ENCODE results near the gene NBPF10.
"Not testable (repeated sequence)": the region's sequence is repeated elsewhere in the genome, so short reads cannot be mapped to it uniquely, and the experiment has no call there.

Gene NBPF10

GRCh38 chr1:146144465-146144864, at the start of gene NBPF10:
Gene NBPF10 (minus strand): TSS chr1:146144804. CDS start chr1:146144769, 35 bp downstream.
- not testable (repeated sequence) for H3K4me3 ChIP-seq (ENCODE audit: low read length); H3K27ac ChIP-seq (ENCODE audit: low read length); H3K27me3 ChIP-seq (ENCODE audit: insufficient read depth, low read length); H3K36me3 ChIP-seq (ENCODE audit: insufficient read depth, low read depth, low read length); H3K4me1 ChIP-seq (ENCODE audit: insufficient read depth, low read length); H3K9ac ChIP-seq (ENCODE audit: low read depth, low read length); H3K9me3 ChIP-seq (ENCODE audit: insufficient read depth, low read depth, low read length)

- H3K4me1 ChIP-seq (ENCODE audit: insufficient read depth, low read length); H3K9me3 ChIP-seq (ENCODE audit: insufficient read depth, low read depth, low read length); H3K27ac ChIP-seq (ENCODE audit: low read length); H3K36me3 ChIP-seq (ENCODE audit: insufficient read depth, low read depth, low read length); H3K9ac ChIP-seq (ENCODE audit: low read depth, low read length); H3K27me3 ChIP-seq (ENCODE audit: insufficient read depth, low read length); H3K4me3 ChIP-seq (ENCODE audit: low read length): not testable (repeated sequence)
Observed at GRCh38 chr1:146174531-146174930, 29.9 kb upstream of the NBPF10 start.

GRCh38 chr1:146167740-146168139, 23.1 kb upstream of the NBPF10 start:
- not testable (repeated sequence) for H3K36me3 ChIP-seq (ENCODE audit: insufficient read depth, low read depth, low read length); H3K9ac ChIP-seq (ENCODE audit: low read depth, low read length); H3K4me1 ChIP-seq (ENCODE audit: insufficient read depth, low read length); H3K4me3 ChIP-seq (ENCODE audit: low read length); H3K27ac ChIP-seq (ENCODE audit: low read length); H3K9me3 ChIP-seq (ENCODE audit: insufficient read depth, low read depth, low read length); H3K27me3 ChIP-seq (ENCODE audit: insufficient read depth, low read length)

GRCh38 chr1:146167273-146167672, 22.7 kb upstream of the NBPF10 start:
- H3K27ac ChIP-seq (ENCODE audit: low read length); H3K4me3 ChIP-seq (ENCODE audit: low read length); H3K9me3 ChIP-seq (ENCODE audit: insufficient read depth, low read depth, low read length); H3K36me3 ChIP-seq (ENCODE audit: insufficient read depth, low read depth, low read length); H3K4me1 ChIP-seq (ENCODE audit: insufficient read depth, low read length); H3K9ac ChIP-seq (ENCODE audit: low read depth, low read length); H3K27me3 ChIP-seq (ENCODE audit: insufficient read depth, low read length): not testable (repeated sequence)
